Peyer's patch (tissue), 4 donors: ENCODE results near the gene ZNF320.

Experiments used
- POLR2A ChIP-seq, 2 donors: fragments of 450-650 bp; IDR thresholded peaks; one replicate each; pipeline ENCODE4 v1.5.1; 2017; ENCODE audit warnings: antibody characterized with exemption in 2 of 2, mild to moderate bottlenecking in 2 of 2, moderate library complexity in 2 of 2
- TF ChIP-seq, protein P1 (sequence below), 6 experiments: fragments of 450-650 bp in 4 of 6; fragments of 200-600 bp in 2 of 6; sonication (generic) in 1 of 6; IDR thresholded peaks; one replicate each; pipeline ENCODE4 v1.5.1; 2017 to 2019; ENCODE audit warnings: antibody characterized with exemption in 6 of 6, mild to moderate bottlenecking in 3 of 6, moderate library complexity in 1 of 6

DNA sequence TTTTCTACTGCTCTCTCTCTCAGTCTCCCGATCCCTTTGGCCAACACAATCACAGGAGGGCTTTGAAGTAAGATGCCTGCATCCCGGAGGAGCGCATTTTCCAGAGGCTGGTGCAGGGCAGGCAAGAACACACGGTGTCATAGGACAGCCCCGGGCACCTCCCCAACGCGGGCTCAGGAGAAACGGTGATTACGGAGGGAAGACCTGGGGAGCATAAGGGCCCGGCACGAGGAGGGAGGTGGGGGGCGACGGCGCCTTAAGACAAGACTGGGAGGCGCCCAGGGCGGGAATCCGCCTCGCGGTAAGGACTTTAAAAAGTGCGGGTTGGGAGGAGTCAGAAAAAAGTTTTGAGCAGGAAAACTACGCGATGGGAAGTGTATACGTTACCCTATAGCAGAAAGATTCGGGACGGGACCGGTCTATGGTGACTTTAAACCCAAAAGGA, 44.5 kb upstream of the ZNF320 start:
- TF ChIP-seq, protein P1, sequence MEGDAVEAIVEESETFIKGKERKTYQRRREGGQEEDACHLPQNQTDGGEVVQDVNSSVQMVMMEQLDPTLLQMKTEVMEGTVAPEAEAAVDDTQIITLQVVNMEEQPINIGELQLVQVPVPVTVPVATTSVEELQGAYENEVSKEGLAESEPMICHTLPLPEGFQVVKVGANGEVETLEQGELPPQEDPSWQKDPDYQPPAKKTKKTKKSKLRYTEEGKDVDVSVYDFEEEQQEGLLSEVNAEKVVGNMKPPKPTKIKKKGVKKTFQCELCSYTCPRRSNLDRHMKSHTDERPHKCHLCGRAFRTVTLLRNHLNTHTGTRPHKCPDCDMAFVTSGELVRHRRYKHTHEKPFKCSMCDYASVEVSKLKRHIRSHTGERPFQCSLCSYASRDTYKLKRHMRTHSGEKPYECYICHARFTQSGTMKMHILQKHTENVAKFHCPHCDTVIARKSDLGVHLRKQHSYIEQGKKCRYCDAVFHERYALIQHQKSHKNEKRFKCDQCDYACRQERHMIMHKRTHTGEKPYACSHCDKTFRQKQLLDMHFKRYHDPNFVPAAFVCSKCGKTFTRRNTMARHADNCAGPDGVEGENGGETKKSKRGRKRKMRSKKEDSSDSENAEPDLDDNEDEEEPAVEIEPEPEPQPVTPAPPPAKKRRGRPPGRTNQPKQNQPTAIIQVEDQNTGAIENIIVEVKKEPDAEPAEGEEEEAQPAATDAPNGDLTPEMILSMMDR (IDR thresholded peaks at IDR 0.05): no peak
- TF ChIP-seq POLR2A (IDR thresholded peaks at IDR 0.05): no peak
